ENCODE data around the gene ESPL1.

ESPL1 gene

DNA sequence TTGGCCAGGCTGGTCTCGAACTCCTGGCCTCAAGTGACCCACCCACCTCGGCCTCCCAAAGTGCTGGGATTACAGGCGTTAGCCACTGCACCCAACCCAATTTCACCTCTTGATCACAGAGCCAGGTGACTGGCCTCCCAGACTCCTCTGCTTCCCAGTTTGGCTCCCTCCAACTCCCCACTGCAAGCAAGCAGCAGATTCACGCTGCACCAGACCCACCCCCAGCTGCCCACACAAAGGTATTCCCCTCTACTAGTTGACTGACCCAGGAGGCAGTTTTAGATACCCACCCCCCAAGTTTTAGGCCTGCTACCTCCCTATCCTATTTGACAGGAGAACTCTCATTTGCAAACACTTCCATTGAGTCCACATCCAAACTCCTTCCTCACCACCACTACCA, 41.3 kb upstream of the ESPL1 start:
- TF ChIP-seq, protein P1, sequence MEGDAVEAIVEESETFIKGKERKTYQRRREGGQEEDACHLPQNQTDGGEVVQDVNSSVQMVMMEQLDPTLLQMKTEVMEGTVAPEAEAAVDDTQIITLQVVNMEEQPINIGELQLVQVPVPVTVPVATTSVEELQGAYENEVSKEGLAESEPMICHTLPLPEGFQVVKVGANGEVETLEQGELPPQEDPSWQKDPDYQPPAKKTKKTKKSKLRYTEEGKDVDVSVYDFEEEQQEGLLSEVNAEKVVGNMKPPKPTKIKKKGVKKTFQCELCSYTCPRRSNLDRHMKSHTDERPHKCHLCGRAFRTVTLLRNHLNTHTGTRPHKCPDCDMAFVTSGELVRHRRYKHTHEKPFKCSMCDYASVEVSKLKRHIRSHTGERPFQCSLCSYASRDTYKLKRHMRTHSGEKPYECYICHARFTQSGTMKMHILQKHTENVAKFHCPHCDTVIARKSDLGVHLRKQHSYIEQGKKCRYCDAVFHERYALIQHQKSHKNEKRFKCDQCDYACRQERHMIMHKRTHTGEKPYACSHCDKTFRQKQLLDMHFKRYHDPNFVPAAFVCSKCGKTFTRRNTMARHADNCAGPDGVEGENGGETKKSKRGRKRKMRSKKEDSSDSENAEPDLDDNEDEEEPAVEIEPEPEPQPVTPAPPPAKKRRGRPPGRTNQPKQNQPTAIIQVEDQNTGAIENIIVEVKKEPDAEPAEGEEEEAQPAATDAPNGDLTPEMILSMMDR (IDR thresholded peaks at IDR 0.05), result no peak
- Histone ChIP-seq H3K27ac (no peak overlapping the region), H3K4me3 (no peak overlapping the region)
- no peak for DNase-seq (ENCODE audit: low spot score)

DNA sequence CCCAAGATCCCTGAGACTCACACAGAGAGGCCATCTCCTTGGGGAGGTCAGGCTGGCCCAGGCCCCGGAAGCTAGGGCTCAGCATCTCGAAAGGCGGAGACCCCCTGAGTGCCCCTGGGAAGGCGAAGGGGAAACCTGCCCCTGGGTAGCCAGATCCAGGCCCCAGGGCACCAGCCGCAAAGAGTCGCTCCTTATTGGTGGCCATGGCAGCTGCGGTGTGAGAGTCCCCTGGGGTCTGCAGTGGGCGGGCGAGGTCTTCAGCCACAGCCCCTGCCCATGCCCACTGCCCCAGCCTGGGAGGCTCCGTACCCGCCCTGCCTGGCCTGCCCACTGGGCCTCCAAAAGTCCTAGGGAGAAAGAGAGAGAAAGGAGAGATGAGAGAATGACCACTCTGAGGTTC, 40.8 kb upstream of the ESPL1 start:
- no peak overlapping the region for H3K4me3 ChIP-seq
- DNase-seq (ENCODE audit: low spot score), result no peak
- TF ChIP-seq, protein P1 (IDR thresholded peaks at IDR 0.05), result no peak
- peak overlapping the region in 1 of 2 donors; percentile 2 for H3K27ac ChIP-seq

DNA sequence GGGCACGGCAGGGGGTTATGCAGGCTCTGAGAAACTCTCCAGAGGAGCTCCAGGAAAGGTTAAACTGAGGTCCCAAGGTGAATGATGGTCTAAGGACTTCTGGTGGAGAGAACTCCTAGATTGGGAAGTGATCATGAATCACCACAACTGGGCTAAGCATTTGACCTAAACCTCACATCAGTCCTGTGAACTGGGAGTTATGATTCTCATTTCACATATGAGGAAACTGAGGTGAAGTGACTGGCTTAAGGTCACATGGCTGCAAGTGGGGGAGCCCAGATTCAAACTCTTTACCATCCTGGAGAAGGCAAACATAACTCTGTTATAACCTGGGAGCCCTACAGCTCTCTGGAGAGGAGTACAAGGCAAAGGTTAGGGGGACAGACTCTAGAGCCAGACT, 40.3 kb upstream of the ESPL1 start:
- TF ChIP-seq, protein P1 (IDR thresholded peaks at IDR 0.05), result no peak
- H3K4me3 ChIP-seq, result no peak overlapping the region
- peak overlapping the region in 1 of 2 donors; percentile 2 for H3K27ac ChIP-seq
- DNase-seq (ENCODE audit: low spot score), result no peak

DNA sequence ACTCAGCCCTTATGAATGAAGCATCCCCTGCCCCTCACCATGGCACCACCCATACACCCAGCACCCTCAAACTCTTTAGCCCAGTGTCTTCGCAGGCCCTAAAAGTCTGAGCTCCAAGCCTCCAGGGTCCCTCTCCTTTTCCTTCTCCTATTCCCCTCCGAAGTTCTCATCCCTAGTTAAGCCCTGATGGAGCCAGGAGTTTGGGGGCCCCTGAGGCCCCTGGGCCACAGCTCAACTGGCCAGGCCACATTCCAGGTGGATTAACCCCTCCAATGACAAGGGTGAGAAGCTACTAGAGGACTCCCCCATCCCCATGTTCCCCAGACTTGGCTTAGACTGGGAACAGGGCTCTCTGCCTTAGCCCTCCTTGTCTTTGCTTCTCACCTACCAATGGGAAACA, 38.6 kb upstream of the ESPL1 start:
- peak overlapping the region; percentile 89 for H3K4me3 ChIP-seq
- TF ChIP-seq, protein P1 (IDR thresholded peaks at IDR 0.05), result no peak
- H3K27ac ChIP-seq, result peak overlapping the region; percentile 19 to 95
- DNase-seq (ENCODE audit: low spot score), result no peak

DNA sequence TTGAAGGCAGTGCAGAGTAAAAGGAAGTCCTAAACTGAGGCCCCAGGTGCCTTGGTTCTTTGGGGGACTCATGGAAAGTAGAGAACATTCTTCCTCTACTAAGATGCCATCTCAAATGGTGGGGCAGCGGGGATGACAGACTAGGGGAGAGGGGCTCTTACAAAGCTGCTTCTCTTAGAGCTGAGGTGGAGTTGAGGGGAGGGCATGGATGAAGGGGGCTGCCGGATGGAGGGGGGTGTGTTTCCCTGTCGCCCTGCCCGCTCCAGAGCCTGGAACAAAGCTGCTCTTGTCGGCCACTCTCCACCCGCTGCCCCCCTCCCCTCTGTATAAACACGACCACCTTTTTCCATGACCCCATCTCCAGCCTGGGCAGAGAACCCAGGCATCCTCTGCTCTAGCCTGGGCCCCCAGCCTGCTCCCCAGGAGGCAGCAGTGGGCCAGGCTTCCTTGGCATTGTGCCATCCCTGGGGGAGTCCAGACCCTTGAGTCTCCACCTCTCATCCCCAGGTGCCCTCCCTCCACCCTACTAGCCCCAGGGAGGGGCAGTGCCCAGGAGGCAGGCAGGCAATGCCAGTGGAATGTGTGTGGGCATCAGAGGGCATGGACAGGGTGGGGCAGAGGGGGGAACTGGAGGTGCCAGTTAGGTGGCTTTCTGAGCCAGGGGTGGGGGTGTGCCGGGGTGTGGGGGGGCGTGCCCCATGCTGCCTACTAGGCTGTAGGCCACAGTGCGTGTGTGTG, 37.8 kb upstream of the ESPL1 start:
- peak; percentile 62 for DNase-seq (ENCODE audit: low spot score)
- Histone ChIP-seq H3K27ac (peak overlapping the region; percentile 60 to 95), H3K4me3 (peak overlapping the region; percentile 89)
- TF ChIP-seq, protein P1 (IDR thresholded peaks at IDR 0.05), result no peak

DNA sequence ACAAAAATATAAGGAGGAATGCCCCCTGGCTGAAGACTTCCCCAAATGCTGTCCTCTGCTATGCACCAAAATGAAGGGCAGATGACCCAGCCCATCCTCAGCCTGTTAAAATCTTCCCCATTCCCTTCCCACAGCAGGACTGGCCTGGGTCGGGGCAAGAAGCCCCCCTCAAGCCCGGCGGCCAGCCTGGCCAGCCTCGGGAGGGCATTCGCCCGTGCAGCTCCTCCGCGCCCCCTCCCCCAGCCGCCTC, 36.5 kb upstream of the ESPL1 start:
- peak overlapping the region; percentile 89 for H3K4me3 ChIP-seq
- TF ChIP-seq, protein P1 (IDR thresholded peaks at IDR 0.05), result no peak
- DNase-seq (ENCODE audit: low spot score), result no peak
- peak overlapping the region; percentile 80 to 95 for H3K27ac ChIP-seq

DNA sequence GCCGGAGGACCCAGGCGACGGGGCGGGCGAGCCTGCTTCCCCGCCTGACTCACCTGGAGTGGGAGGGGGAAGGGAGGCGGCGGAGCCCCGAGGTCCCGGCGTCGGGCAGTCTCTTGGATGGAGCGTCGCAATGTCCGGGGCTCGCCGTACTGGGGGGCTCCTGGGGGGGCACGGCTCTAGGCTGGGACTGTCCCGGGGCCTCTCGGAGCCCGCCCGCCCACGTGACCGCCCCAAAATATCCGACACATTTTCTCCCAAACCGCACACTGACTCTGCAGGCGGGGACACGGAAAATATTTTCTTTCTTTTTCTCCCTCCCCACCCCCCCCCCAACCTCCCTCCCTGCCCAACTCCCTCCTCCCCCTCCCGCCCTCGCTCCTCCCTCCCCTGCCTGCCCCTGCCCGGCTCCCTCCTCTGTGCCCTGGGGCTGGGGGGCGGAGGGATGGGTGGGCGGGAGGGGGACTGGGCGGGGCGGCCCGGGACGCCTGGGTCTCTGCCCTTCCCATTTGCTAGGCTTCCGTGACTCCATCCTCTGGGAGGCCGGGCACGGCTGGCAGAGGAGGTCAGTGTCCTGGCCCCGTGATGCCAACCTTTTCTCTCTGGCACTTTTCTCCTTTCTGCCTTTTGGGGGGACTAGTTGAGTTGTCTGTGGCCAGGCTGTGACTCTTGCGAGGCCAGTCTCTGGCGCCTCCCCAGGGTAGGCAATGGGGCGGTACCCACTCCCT, 36.0 kb upstream of the ESPL1 start, which contains the start of gene RARG:
TSS of gene RARG (minus strand) at position 289 of the 725 bp plus-strand sequence. CDS start 4,664 bp downstream, outside the sequence.
- TF ChIP-seq, protein P1 (IDR thresholded peaks at IDR 0.05), result no peak
- H3K27ac ChIP-seq, result peak within 1 kb of the TSS; percentile 80 to 95
- H3K4me3 ChIP-seq, result peak within 1 kb of the TSS; percentile 89
- peak; percentile 91 for DNase-seq (ENCODE audit: low spot score)

All from coronary artery (tissue), 2 donors.